ENCODE results near the gene FBXL15. TPM values are rescaled to one million over a fixed set of nuclear protein-coding genes. Genes with fewer than 3 reads are reported as not detected.
A peak's percentile ranks its signal among the peaks of the same experiment; 100 is the strongest.

Gene FBXL15
- total and polyA plus RNA-seq, 11 donors: 6.6 to 20.0 (median 10.2) TPM

DNA sequence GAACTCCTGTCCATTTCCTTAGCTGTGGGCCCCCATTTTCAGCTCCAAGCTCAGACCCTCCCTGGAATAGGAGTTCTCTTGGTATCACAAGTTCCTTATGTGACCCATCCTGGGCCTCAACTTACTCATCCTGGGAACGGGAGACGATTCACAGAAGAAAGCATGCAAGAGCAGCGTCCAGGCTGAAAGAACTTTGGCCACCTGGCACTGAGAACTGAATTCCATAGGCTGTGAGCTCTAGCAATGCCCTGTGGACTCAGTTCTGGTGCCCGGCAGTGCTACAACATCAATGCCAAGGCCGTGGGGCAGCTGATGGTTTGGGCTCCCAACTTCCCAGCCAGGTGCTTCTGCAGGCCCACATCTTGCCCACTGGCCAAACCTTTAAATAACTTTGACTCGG is 15.7 kb downstream of the FBXL15 start:
- peak overlapping the region in 3 of 12 donors; percentile 10 to 57 (median 38) for H3K4me3 ChIP-seq
- intact Hi-C loops (cut with DNase I): no loop called here
- H3K9me3 ChIP-seq: no peaks in the 10 kb centered on the region
- TF ChIP-seq POLR2A (IDR thresholded peaks at IDR 0.05): no peak
- TF ChIP-seq, protein P1, sequence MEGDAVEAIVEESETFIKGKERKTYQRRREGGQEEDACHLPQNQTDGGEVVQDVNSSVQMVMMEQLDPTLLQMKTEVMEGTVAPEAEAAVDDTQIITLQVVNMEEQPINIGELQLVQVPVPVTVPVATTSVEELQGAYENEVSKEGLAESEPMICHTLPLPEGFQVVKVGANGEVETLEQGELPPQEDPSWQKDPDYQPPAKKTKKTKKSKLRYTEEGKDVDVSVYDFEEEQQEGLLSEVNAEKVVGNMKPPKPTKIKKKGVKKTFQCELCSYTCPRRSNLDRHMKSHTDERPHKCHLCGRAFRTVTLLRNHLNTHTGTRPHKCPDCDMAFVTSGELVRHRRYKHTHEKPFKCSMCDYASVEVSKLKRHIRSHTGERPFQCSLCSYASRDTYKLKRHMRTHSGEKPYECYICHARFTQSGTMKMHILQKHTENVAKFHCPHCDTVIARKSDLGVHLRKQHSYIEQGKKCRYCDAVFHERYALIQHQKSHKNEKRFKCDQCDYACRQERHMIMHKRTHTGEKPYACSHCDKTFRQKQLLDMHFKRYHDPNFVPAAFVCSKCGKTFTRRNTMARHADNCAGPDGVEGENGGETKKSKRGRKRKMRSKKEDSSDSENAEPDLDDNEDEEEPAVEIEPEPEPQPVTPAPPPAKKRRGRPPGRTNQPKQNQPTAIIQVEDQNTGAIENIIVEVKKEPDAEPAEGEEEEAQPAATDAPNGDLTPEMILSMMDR (IDR thresholded peaks at IDR 0.05): no peak
- no peaks in the 10 kb centered on the region for H3K36me3 ChIP-seq
- no peak for DNase-seq
- peaks cover 0 to 59% (median 10%) of the 10 kb centered on the region in 12 donors for H3K4me1 ChIP-seq
- peaks cover 0 to 12% (median 0%) of the 10 kb centered on the region in 9 donors for H3K27me3 ChIP-seq
- WGBS, 4 donors: 73 to 83% (median 78%) methylated on average over 6 of the region's 6 CpGs
- H3K27ac ChIP-seq: peak overlapping the region in 1 of 12 donors; percentile 89
- ATAC-seq: no peak

DNA sequence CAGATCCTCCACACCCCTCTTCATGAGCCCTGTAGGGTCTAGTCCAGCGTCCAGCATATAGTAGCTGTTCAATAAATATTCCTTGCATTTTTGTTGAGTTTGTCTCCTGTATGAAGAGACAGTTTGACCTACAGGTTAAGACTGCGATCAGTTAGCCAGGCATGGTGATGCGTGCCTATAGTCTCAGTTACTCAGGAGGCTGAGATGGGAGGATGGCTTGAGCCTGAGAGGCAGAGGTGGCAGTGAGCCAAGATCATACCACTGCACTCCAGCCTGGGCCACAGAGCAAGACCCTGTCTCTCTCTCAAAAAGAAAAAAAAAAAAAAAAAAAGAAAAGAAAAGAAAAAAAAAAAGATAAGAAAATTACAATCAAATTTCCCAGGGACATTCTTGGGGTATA is 16.9 kb downstream of the FBXL15 start:
- peak overlapping the region in 1 of 12 donors; percentile 57 for H3K4me3 ChIP-seq
- WGBS, 4 donors: 94 to 98% (median 95%) methylated on average over 3 of the region's 3 CpGs
- peaks cover 0 to 52% (median 1%) of the 10 kb centered on the region in 12 donors for H3K4me1 ChIP-seq
- no peak for ATAC-seq
- intact Hi-C loops (cut with DNase I): no loop called here
- TF ChIP-seq POLR2A (IDR thresholded peaks at IDR 0.05): no peak
- TF ChIP-seq, protein P1 (IDR thresholded peaks at IDR 0.05): no peak
- H3K27ac ChIP-seq: no peak overlapping the region
- DNase-seq: no peak
- H3K9me3 ChIP-seq: no peaks in the 10 kb centered on the region
- H3K36me3 ChIP-seq: no peaks in the 10 kb centered on the region
- H3K27me3 ChIP-seq: peaks cover 0 to 12% (median 0%) of the 10 kb centered on the region in 9 donors

DNA sequence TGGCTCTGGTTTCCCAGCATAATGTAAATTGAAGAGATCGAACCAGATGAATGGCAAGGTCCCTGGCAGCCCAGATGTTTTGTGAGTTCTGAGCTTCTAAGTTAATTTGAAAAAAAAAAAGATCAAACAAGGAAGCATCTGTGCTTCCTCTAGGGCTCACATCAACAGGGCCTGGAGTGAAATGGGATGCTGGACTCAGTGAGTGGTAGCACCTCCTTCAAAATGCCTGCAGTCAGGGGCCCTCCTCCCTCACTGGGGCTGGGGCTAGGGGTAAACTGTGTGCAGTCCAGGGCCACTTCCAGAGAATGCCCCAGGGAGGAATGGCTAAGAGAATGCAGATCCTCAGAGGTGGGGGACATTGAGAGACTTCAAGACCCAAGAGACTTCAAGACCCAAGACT is 17.7 kb downstream of the FBXL15 start:
- 29 to 93% (median 73%) methylated on average over 1 of the region's 1 CpG for WGBS, 4 donors
- ATAC-seq: no peak

DNA sequence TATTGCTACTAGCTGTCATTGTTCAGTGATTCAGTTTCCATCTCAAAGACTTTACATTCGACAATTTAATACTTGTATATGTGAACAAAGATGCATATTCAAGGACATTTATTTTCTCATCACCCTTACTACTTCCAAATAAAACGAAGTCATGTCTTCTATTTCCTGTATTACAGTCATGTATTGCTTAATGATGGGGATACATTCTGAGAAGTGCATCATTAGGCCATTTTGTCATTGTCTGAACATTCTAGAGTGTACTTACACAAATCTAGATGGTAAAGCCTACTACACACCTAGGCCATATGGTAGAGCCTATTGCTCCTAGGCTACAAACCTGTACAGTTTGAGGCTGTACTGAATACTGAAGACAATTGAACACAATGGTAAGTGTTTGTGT is 24.2 kb downstream of the FBXL15 start:
- TF ChIP-seq, protein P1 (IDR thresholded peaks at IDR 0.05): no peak
- no peak for TF ChIP-seq POLR2A (IDR thresholded peaks at IDR 0.05)
- H3K4me3 ChIP-seq: no peak overlapping the region
- peaks cover 0 to 8% (median 3%) of the 10 kb centered on the region in 12 donors for H3K4me1 ChIP-seq
- H3K36me3 ChIP-seq: no peaks in the 10 kb centered on the region
- no peak for DNase-seq
- no peak for ATAC-seq
- 76 to 82% (median 78%) methylated on average over 2 of the region's 2 CpGs for WGBS, 4 donors
- intact Hi-C loops (cut with DNase I): no loop called here
- no peaks in the 10 kb centered on the region for H3K27me3 ChIP-seq
- H3K27ac ChIP-seq: no peak overlapping the region
- H3K9me3 ChIP-seq: no peaks in the 10 kb centered on the region

More for the DNA sequence above, 17.7 kb downstream of the FBXL15 start:
- no peaks in the 10 kb centered on the region for H3K9me3 ChIP-seq
- no peaks in the 10 kb centered on the region for H3K36me3 ChIP-seq
- no peak overlapping the region for H3K4me3 ChIP-seq
- peaks cover 0 to 47% (median 0%) of the 10 kb centered on the region in 12 donors for H3K4me1 ChIP-seq
- peaks cover 0 to 12% (median 0%) of the 10 kb centered on the region in 9 donors for H3K27me3 ChIP-seq
- DNase-seq: no peak
- no peak for TF ChIP-seq POLR2A (IDR thresholded peaks at IDR 0.05)
- TF ChIP-seq, protein P1 (IDR thresholded peaks at IDR 0.05): no peak
- intact Hi-C loops (cut with DNase I): no loop called here
- no peak overlapping the region for H3K27ac ChIP-seq

All from heart left ventricle (tissue), 16 donors.